ENCODE data around the gene HMCN1. TPM values are rescaled to one million over a fixed set of nuclear protein-coding genes. Genes with fewer than 3 reads are reported as not detected.

Gene HMCN1
- polyA plus RNA-seq, 1 experiment = 20.9 TPM

DNA sequence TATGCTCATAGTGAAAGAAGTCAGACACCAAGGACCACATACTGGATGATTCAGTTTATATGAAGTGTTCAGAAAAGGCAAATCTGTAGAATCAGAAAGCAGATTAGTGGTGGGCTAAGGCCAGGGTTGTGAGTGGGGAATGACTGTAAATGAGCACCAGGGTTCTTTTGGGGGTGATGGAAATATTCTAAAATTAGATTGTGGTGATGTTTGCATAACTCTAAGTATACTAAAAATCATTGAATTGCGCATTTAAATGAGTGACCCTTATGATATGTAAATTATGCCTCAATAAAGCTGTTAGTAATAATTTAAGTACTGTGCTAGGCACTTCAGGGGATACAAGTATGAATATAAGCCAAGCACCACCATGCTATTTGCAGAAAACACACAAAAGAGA is 384.5 kb downstream of the HMCN1 start:
- Histone ChIP-seq H3K4me3 (ENCODE audit: low read depth, low read length) (no peak overlapping the region), H3K9me3 (ENCODE audit: control insufficient read depth, insufficient read depth, low read length) (no peaks in the 10 kb centered on the region), H3K27ac (ENCODE audit: low read depth, low read length) (no peak overlapping the region), H3K27me3 (ENCODE audit: control insufficient read depth, insufficient read depth, low read length) (no peaks in the 10 kb centered on the region)
- POLR2A ChIA-PET = no interaction called here
- CTCF ChIA-PET = no interaction called here
- TF ChIP-seq, protein P1, sequence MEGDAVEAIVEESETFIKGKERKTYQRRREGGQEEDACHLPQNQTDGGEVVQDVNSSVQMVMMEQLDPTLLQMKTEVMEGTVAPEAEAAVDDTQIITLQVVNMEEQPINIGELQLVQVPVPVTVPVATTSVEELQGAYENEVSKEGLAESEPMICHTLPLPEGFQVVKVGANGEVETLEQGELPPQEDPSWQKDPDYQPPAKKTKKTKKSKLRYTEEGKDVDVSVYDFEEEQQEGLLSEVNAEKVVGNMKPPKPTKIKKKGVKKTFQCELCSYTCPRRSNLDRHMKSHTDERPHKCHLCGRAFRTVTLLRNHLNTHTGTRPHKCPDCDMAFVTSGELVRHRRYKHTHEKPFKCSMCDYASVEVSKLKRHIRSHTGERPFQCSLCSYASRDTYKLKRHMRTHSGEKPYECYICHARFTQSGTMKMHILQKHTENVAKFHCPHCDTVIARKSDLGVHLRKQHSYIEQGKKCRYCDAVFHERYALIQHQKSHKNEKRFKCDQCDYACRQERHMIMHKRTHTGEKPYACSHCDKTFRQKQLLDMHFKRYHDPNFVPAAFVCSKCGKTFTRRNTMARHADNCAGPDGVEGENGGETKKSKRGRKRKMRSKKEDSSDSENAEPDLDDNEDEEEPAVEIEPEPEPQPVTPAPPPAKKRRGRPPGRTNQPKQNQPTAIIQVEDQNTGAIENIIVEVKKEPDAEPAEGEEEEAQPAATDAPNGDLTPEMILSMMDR (IDR thresholded peaks at IDR 0.05; ENCODE audit: low read depth, low read length) = no peak
- DNase-seq (ENCODE audit: low read depth, low spot score) = no peak

- ChIA-PET CTCF (no interaction called here), POLR2A (no interaction called here)
- DNase-seq (ENCODE audit: low read depth, low spot score) = no peak
- H3K9me3 ChIP-seq (ENCODE audit: control insufficient read depth, insufficient read depth, low read length) = no peaks in the 10 kb centered on the region
- H3K27ac ChIP-seq (ENCODE audit: low read depth, low read length) = no peak overlapping the region
- TF ChIP-seq, protein P1 (IDR thresholded peaks at IDR 0.05; ENCODE audit: low read depth, low read length) = no peak
- no peaks in the 10 kb centered on the region for H3K27me3 ChIP-seq (ENCODE audit: control insufficient read depth, insufficient read depth, low read length)
- no peak overlapping the region for H3K4me3 ChIP-seq (ENCODE audit: low read depth, low read length)
These were observed 388.6 kb downstream of the HMCN1 start for GRCh38 chr1:186122837-186123236.

GRCh38 chr1:186125035-186125434 is 390.8 kb downstream of the HMCN1 start:
- Histone ChIP-seq H3K4me3 (ENCODE audit: low read depth, low read length) (no peak overlapping the region), H3K9me3 (ENCODE audit: control insufficient read depth, insufficient read depth, low read length) (no peaks in the 10 kb centered on the region), H3K27ac (ENCODE audit: low read depth, low read length) (no peak overlapping the region), H3K27me3 (ENCODE audit: control insufficient read depth, insufficient read depth, low read length) (no peaks in the 10 kb centered on the region)
- ChIA-PET CTCF (no interaction called here), POLR2A (no interaction called here)
- DNase-seq (ENCODE audit: low read depth, low spot score) = no peak
- TF ChIP-seq, protein P1 (IDR thresholded peaks at IDR 0.05; ENCODE audit: low read depth, low read length) = no peak

- Histone ChIP-seq H3K9me3 (ENCODE audit: control insufficient read depth, insufficient read depth, low read length) (no peaks in the 10 kb centered on the region), H3K4me3 (ENCODE audit: low read depth, low read length) (no peak overlapping the region), H3K27ac (ENCODE audit: low read depth, low read length) (no peak overlapping the region), H3K27me3 (ENCODE audit: control insufficient read depth, insufficient read depth, low read length) (no peaks in the 10 kb centered on the region)
- TF ChIP-seq, protein P1 (IDR thresholded peaks at IDR 0.05; ENCODE audit: low read depth, low read length) = no peak
- ChIA-PET POLR2A (no interaction called here), CTCF (no interaction called here)
- no peak for DNase-seq (ENCODE audit: low read depth, low spot score)
These were observed 391.3 kb downstream of the HMCN1 start for GRCh38 chr1:186125511-186125910.

DNA sequence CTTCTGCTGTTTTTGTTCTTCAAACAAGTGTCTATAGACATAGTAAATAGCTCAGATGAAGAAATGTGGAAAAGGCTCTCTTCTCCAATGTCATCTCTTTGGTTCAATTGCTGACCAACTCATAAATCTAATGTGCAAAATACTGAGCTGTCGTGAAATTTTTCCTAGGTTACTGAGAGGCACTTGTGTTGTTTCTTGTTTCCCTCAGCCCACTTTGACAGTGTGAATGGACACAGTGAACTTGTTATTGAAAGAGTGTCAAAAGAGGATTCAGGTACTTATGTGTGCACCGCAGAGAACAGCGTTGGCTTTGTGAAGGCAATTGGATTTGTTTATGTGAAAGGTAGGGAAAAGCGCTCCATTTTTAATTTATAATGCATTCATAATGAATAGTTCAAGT is 395.6 kb downstream of the HMCN1 start:
- CTCF ChIA-PET = interaction anchor here (2.3 kb wide), 1 partner anchor 26 kb away, joined by 6 read pairs; no protein-coding TSS in a partner anchor
- H3K9me3 ChIP-seq (ENCODE audit: control insufficient read depth, insufficient read depth, low read length) = no peaks in the 10 kb centered on the region
- TF ChIP-seq, protein P1 (IDR thresholded peaks at IDR 0.05; ENCODE audit: low read depth, low read length) = no peak

More for the DNA sequence above, 395.6 kb downstream of the HMCN1 start:
- POLR2A ChIA-PET = no interaction called here
- no peak overlapping the region for H3K27ac ChIP-seq (ENCODE audit: low read depth, low read length)
- H3K4me3 ChIP-seq (ENCODE audit: low read depth, low read length) = no peak overlapping the region
- DNase-seq (ENCODE audit: low read depth, low spot score) = no peak
- H3K27me3 ChIP-seq (ENCODE audit: control insufficient read depth, insufficient read depth, low read length) = no peaks in the 10 kb centered on the region
